Glutamatergic neuron (in vitro differentiated cells): ENCODE results near the gene ATF5. TPM values are rescaled to one million over a fixed set of nuclear protein-coding genes. Genes with fewer than 3 reads are reported as not detected.

Experiments used
- DNase-seq: peaks from one replicate; pipeline ENCODE4 v3.0.0; 2022
- H3K27ac Mint-ChIP-seq: one replicate; pipeline ENCODE4 v1.8.0; 2020; ENCODE audit warnings: mild to moderate bottlenecking, mixed read lengths, inconsistent platforms; ENCODE audit not compliant: unreplicated experiment
- H3K27me3 Mint-ChIP-seq: one replicate; pipeline ENCODE4 v1.8.0; 2020; ENCODE audit warnings: mild to moderate bottlenecking, moderate library complexity, mixed read lengths, inconsistent platforms; ENCODE audit not compliant: unreplicated experiment
- H3K36me3 Mint-ChIP-seq: one replicate; pipeline ENCODE4 v1.8.0; 2020; ENCODE audit warnings: mild to moderate bottlenecking, mixed read lengths, inconsistent platforms; ENCODE audit not compliant: unreplicated experiment
- H3K4me1 Mint-ChIP-seq: one replicate; pipeline ENCODE4 v1.8.0; 2020; ENCODE audit warnings: mild to moderate bottlenecking, low read depth, mixed read lengths, inconsistent platforms; ENCODE audit not compliant: unreplicated experiment
- H3K4me3 Mint-ChIP-seq: one replicate; pipeline ENCODE4 v1.8.0; 2020; ENCODE audit warnings: mild to moderate bottlenecking, mixed read lengths, inconsistent platforms; ENCODE audit not compliant: unreplicated experiment
- H3K9me3 Mint-ChIP-seq: one replicate; pipeline ENCODE4 v1.8.0; 2020; ENCODE audit warnings: mild to moderate bottlenecking, moderate library complexity, mixed read lengths, inconsistent platforms; ENCODE audit not compliant: unreplicated experiment
- total RNA-seq: library from RNA; stranded (reverse); fragmentation: NEBNext Ultra II Directional; extraction: Animal tissue kit (Norgen Biotek cat#: 25700); gene quantifications from one replicate; pipeline ENCODE4 v1.2.1, GENCODE V29; 2021; ENCODE audit not compliant: unreplicated experiment
- TF ChIP-seq, protein P1 (sequence below): fragments of 200-600 bp; sonication (generic); IDR thresholded peaks from one replicate; pipeline ENCODE4 v1.5.0; 2021; ENCODE audit not compliant: partially characterized antibody, unreplicated experiment

ATF5 gene
- total RNA-seq, 1 donor from 2014 or later, result 138 TPM

DNA sequence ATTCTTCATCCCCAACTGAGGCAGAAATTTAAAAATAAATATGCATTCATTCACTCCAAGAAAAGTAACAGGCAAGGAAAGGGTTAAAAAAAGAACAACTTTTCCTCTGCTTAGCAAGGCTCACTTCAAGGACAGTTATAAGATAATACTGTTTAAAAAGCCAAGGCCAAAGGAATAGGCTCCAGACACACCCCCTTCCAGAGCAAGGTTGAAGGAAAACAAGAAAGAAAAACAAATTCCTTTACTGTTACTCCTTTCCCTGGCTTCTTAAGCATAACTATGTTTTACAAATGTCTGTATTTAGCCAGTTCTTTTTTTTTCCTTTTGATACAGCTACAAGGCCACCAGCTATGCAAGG, 23.5 kb downstream of the ATF5 start:
- Mint-ChIP-seq H3K4me3 (no peak overlapping the region), H3K4me1 (peaks cover 11% of the 10 kb centered on the region), H3K27ac (no peak overlapping the region), H3K36me3 (no peaks in the 10 kb centered on the region), H3K27me3 (peaks cover 3% of the 10 kb centered on the region), H3K9me3 (peaks cover 2% of the 10 kb centered on the region)
- DNase-seq, result no peak
- TF ChIP-seq, protein P1, sequence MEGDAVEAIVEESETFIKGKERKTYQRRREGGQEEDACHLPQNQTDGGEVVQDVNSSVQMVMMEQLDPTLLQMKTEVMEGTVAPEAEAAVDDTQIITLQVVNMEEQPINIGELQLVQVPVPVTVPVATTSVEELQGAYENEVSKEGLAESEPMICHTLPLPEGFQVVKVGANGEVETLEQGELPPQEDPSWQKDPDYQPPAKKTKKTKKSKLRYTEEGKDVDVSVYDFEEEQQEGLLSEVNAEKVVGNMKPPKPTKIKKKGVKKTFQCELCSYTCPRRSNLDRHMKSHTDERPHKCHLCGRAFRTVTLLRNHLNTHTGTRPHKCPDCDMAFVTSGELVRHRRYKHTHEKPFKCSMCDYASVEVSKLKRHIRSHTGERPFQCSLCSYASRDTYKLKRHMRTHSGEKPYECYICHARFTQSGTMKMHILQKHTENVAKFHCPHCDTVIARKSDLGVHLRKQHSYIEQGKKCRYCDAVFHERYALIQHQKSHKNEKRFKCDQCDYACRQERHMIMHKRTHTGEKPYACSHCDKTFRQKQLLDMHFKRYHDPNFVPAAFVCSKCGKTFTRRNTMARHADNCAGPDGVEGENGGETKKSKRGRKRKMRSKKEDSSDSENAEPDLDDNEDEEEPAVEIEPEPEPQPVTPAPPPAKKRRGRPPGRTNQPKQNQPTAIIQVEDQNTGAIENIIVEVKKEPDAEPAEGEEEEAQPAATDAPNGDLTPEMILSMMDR, result no peak

DNA sequence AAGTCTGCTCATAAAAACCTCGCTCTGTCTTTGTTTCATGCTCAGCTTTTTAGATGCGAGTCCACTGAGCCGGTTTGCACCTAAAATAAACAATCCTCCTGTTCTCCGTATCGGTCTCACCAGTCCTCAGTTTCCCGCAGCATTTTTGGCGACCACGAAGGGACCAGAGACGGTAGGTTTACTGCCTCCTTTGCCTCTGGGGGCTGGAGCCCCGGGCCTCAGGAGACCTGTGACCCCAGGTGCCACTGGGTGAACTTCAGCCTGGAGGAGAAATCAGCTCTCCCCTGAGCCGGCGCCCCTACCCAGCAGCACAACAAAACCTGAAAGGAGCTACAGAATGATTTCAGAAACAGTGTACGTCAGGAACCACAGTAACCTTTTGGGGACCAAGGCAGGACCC, 23.9 kb downstream of the ATF5 start:
- Mint-ChIP-seq H3K36me3 (no peaks in the 10 kb centered on the region), H3K4me1 (peaks cover 11% of the 10 kb centered on the region), H3K27me3 (peaks cover 3% of the 10 kb centered on the region), H3K27ac (no peak overlapping the region), H3K4me3 (no peak overlapping the region), H3K9me3 (peaks cover 2% of the 10 kb centered on the region)
- TF ChIP-seq, protein P1, result no peak
- no peak for DNase-seq

DNA sequence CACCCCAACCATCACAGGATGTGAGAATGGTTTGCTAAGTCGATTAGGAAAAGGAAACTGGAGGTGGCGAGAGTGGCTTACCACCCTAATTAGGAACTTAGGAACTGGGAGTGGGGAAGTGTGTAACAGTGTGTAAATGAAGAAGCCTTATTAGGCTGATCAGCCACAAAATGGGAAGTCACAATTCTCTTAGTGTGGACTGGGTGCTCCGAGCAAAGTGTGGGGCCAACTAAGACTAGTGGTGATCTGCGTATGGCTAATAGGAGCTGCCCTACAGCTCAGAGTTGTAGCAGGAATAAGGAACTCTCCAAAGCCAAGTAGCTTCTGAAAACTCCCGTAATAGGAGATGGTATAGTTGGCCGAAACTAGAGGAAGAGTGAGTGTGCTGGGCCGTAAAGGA, 24.4 kb downstream of the ATF5 start:
- Mint-ChIP-seq H3K4me1 (peaks cover 11% of the 10 kb centered on the region), H3K27ac (no peak overlapping the region), H3K36me3 (no peaks in the 10 kb centered on the region), H3K9me3 (peaks cover 2% of the 10 kb centered on the region), H3K27me3 (peaks cover 3% of the 10 kb centered on the region), H3K4me3 (no peak overlapping the region)
- no peak for DNase-seq
- TF ChIP-seq, protein P1, result no peak

DNA sequence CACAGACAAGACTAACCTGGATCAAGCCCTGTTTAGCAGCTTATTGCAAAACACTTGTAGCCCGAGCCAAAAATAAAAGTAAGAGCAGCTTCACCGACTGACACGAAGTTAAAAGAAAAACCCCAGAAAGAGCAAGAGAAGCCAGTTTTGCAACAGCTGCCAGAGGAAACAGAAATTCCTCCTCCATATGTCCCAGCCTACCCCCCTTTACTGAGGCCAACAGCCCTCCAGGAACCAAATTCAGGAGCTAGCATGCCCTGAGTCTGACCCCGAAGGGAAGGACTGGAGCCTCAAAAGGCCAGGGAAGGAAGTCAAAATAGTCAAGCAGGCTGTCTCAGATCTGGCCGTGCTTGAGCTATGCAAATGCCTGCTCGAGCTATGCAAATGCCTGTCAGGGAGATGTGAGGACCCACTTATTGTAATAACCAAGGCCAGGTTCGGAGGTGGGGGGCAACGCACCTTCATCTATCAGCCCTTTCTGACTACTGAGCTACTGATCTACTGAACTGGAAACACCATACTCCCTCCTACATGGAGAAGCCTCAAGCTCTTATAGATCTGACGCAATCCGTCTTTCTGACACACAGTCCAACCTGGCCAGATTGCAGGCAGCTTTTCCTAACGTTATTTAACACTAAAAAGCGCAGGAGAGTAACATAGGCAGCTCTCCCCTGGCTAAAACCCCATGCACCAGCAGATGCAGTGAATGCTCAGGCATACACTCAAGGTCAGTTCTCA, 25.3 kb downstream of the ATF5 start:
- H3K27ac Mint-ChIP-seq, result no peak overlapping the region
- DNase-seq, result no peak

DNA sequence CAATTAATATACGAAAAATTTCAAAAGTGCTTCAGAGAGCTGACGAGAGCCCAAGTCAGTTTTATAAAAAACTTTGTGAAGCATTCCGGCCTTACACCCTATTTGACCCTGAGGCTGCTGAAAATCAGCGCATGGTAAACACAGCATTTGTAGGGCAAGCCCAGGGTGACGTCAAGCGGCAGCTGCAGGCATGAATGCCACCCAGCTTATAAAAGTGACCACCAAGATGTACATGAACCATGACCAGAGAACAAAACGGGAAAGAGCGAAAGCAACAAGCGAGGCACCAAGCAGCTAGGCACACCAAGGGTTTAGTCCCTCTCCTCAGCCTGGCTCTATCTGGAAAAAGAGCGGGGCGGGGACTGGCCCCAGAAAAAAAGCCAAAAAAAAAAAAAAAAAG, 25.9 kb downstream of the ATF5 start:
- Mint-ChIP-seq H3K27ac (no peak overlapping the region), H3K9me3 (peaks cover 2% of the 10 kb centered on the region), H3K27me3 (peaks cover 3% of the 10 kb centered on the region), H3K4me3 (no peak overlapping the region), H3K36me3 (no peaks in the 10 kb centered on the region), H3K4me1 (peaks cover 11% of the 10 kb centered on the region)
- no peak for DNase-seq
- TF ChIP-seq, protein P1, result no peak

More for the DNA sequence above, 25.3 kb downstream of the ATF5 start:
- Mint-ChIP-seq H3K4me1 (peaks cover 11% of the 10 kb centered on the region), H3K4me3 (no peak overlapping the region), H3K27me3 (peaks cover 3% of the 10 kb centered on the region), H3K36me3 (no peaks in the 10 kb centered on the region), H3K9me3 (peaks cover 2% of the 10 kb centered on the region)
- TF ChIP-seq, protein P1, result no peak
